ENCODE data around the gene RBM10.

Gene RBM10

DNA sequence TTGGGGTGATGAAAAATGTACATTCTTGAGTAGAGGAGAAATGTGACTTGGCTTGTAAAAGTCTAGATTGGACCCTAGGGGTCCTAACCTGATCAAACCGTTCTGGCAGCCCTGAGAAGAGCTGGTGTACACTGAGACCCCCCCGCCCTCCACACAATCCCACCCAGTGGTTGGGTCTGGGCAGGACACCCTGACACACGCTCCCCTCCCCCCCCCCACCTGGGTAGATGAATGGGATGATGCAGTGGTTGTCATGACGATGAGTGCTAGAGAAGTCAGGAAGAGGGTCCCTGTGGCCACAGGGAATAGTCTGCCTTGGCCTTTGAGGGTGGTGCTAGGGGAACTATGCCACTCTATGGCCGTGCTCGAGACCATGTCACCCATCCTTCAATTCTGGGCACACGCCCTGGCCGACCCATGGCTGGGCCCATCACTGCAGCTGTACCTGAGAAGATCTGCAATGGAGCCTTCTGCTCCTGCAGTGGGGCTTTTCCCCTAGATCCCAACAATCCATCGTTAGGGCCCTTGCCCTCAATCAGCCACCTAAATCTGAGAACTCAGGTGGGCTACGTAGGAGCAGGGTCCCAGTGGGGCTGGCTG lies 77.8 kb downstream of the RBM10 start:
- no peak for DNase-seq (ENCODE audit: low read depth)
- TF ChIP-seq, protein P1, sequence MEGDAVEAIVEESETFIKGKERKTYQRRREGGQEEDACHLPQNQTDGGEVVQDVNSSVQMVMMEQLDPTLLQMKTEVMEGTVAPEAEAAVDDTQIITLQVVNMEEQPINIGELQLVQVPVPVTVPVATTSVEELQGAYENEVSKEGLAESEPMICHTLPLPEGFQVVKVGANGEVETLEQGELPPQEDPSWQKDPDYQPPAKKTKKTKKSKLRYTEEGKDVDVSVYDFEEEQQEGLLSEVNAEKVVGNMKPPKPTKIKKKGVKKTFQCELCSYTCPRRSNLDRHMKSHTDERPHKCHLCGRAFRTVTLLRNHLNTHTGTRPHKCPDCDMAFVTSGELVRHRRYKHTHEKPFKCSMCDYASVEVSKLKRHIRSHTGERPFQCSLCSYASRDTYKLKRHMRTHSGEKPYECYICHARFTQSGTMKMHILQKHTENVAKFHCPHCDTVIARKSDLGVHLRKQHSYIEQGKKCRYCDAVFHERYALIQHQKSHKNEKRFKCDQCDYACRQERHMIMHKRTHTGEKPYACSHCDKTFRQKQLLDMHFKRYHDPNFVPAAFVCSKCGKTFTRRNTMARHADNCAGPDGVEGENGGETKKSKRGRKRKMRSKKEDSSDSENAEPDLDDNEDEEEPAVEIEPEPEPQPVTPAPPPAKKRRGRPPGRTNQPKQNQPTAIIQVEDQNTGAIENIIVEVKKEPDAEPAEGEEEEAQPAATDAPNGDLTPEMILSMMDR (IDR thresholded peaks at IDR 0.05; ENCODE audit: low read depth, low read length, missing control alignments) = no peak
- H3K4me3 ChIP-seq (ENCODE audit: low read depth, low read length) = no peak overlapping the region

DNA sequence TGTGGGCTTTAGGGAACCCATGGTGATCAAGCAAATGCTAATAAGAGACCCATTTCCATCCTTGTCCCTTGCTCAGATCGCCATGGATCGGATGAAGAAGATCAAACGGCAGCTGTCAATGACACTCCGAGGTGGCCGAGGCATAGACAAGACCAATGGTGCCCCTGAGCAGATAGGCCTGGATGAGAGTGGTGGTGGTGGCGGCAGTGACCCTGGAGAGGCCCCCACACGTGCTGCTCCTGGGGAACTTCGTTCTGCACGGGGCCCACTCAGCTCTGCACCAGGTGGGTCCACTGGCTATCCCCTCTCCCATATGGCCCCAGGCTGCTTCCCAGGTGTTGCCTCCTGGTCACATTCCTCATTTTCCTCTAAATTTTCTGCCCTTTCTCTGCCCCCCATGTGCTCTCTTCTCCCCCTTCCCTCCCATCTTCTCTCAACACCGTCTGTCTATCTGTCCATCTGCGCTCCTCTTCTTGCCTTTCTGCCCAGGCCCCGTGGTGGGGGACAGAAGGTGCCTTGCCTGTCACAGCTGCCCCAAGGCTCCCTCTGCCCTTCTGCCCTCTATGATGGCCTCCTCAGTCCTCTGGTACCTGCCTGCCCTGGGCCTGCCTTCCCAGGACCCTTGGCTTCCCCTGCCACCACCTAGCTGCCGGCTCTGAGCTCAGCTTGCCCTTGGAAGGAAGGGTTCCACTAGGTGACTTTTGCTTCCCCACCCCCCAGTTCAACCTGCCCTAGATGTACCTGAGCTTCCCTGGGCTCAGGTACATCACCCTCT lies 78.6 kb downstream of the RBM10 start:
- TF ChIP-seq, protein P1 (IDR thresholded peaks at IDR 0.05; ENCODE audit: low read depth, low read length, missing control alignments) = no peak
- DNase-seq (ENCODE audit: low read depth) = no peak
- no peak overlapping the region for H3K4me3 ChIP-seq (ENCODE audit: low read depth, low read length)

DNA sequence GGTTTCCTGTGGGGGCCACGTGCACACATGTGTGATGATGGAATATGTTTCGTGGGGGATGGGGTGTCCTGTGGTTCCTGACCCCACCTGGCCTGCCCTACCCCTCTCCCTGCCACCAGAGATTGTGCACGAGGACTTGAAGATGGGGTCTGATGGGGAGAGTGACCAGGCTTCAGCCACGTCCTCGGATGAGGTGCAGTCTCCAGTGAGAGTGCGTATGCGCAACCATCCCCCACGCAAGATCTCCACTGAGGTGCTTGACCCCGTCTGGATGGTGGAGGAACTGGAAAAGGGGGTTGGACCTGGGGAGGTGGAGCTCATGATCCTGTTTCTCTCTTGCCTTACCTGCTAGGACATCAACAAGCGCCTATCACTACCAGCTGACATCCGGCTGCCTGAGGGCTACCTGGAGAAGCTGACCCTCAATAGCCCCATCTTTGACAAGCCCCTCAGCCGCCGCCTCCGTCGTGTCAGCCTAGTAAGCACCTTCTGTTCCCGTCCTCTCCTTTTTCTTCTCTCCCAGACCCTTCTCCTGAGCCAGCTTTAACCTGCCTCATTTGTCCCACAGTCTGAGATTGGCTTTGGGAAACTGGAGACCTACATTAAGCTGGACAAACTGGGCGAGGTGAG lies 79.4 kb downstream of the RBM10 start:
- no peak overlapping the region for H3K4me3 ChIP-seq (ENCODE audit: low read depth, low read length)
- TF ChIP-seq, protein P1 (IDR thresholded peaks at IDR 0.05; ENCODE audit: low read depth, low read length, missing control alignments) = no peak

DNA sequence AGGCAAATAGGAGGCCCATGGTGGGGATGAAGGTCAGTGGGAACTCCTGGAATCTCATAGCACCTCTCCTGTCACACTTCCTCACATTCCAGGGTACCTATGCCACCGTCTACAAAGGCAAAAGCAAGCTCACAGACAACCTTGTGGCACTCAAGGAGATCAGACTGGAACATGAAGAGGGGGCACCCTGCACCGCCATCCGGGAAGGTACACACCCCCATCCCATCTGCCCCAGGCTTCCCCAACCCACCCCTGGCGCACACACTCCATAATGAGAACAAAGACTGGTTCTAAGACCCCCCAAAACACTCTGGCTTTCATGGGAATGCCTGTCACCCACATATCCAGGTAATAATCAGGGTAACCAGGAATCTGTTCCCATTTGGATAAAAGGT lies 79.9 kb downstream of the RBM10 start:
- TF ChIP-seq, protein P1 (IDR thresholded peaks at IDR 0.05; ENCODE audit: low read depth, low read length, missing control alignments) = no peak
- no peak for DNase-seq (ENCODE audit: low read depth)
- no peak overlapping the region for H3K4me3 ChIP-seq (ENCODE audit: low read depth, low read length)

More for the DNA sequence above, 79.4 kb downstream of the RBM10 start:
- DNase-seq (ENCODE audit: low read depth) = no peak

DNA sequence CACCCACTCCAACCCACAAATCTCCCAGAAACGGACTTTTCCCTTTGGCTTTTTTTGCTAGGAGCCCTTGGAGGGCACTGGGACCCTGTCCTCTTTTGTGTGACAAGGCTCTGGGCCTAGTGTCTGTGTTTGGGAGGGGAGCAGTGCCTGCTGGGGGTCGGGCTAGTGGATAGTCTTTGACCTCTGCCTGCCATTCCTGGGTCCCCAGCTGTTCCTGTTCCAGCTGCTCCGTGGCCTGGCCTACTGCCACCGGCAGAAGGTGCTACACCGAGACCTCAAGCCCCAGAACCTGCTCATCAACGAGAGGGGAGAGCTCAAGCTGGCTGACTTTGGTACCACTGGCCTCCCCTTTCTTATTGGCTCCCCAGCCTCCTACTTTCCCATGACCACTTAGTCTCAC lies 81.0 kb downstream of the RBM10 start:
- DNase-seq (ENCODE audit: low read depth) = no peak
- TF ChIP-seq, protein P1 (IDR thresholded peaks at IDR 0.05; ENCODE audit: low read depth, low read length, missing control alignments) = no peak

DNA sequence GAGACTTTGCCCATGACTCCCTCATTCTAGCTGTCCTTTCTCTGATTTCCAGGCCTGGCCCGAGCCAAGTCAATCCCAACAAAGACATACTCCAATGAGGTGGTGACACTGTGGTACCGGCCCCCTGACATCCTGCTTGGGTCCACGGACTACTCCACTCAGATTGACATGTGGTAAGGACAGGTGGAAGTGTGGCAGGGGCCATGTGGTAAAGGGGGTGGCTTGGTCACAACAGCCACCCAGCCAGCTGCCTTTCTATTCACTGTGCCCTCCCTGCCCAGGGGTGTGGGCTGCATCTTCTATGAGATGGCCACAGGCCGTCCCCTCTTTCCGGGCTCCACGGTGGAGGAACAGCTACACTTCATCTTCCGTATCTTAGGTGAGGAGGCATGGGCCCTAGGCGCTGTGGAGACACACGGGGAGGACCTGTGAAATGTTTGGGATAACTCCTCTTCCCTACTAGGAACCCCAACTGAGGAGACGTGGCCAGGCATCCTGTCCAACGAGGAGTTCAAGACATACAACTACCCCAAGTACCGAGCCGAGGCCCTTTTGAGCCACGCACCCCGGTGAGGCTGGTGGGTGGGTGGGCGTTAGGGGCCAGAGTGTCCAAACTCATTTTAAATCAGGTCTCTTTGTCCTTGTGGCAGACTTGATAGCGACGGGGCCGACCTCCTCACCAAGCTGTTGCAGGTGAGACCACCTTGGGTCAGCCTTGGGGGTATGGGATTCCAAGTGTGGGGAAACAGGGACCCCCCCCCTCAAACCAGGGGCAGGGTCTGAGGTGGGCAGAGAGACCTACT lies 81.7 kb downstream of the RBM10 start:
- TF ChIP-seq, protein P1 (IDR thresholded peaks at IDR 0.05; ENCODE audit: low read depth, low read length, missing control alignments) = no peak
- H3K4me3 ChIP-seq (ENCODE audit: low read depth, low read length) = no peak overlapping the region
- no peak for DNase-seq (ENCODE audit: low read depth)

More for the DNA sequence above, 81.0 kb downstream of the RBM10 start:
- H3K4me3 ChIP-seq (ENCODE audit: low read depth, low read length) = no peak overlapping the region
